ENCODE results near the gene SVEP1. TPM values are rescaled to one million over a fixed set of nuclear protein-coding genes. Genes with fewer than 3 reads are reported as not detected.

SVEP1 gene
- total RNA-seq, 4 donors from 2014 or later: 41.9 to 71.6 (median 60.6) TPM

DNA sequence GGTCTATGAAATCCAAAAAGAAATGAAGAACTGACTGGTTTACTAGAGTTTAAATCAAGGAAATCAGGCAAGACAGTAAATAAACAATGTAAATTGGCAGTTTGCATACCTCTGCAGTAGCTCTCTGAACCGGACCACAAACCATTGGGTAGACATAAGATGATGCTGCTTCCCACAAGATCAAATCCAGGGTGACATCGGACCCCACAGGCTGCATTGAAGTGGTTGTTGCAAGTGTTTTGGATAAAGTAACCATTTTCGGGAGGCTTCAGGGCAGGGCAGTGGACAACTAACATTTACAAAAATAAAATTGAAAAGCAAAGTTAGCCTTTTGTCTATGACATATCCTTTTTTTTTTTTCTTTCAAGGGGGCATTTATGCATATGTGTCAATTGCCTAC lies 66.7 kb downstream of the SVEP1 start:
- Histone ChIP-seq H3K9me3 (no peaks in the 10 kb centered on the region), H3K4me3 (no peak overlapping the region), H3K27ac (replicated peaks in 1 of 4) (no peak overlapping the region), H3K4me1 (no peaks in the 10 kb centered on the region), H3K27me3 (no peaks in the 10 kb centered on the region), H3K36me3 (peaks cover 0 to 17% (median 4%) of the 10 kb centered on the region in 4 donors)
- intact Hi-C loops (cut with DNase I): no loop called here
- TF ChIP-seq, protein P1, sequence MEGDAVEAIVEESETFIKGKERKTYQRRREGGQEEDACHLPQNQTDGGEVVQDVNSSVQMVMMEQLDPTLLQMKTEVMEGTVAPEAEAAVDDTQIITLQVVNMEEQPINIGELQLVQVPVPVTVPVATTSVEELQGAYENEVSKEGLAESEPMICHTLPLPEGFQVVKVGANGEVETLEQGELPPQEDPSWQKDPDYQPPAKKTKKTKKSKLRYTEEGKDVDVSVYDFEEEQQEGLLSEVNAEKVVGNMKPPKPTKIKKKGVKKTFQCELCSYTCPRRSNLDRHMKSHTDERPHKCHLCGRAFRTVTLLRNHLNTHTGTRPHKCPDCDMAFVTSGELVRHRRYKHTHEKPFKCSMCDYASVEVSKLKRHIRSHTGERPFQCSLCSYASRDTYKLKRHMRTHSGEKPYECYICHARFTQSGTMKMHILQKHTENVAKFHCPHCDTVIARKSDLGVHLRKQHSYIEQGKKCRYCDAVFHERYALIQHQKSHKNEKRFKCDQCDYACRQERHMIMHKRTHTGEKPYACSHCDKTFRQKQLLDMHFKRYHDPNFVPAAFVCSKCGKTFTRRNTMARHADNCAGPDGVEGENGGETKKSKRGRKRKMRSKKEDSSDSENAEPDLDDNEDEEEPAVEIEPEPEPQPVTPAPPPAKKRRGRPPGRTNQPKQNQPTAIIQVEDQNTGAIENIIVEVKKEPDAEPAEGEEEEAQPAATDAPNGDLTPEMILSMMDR (IDR thresholded peaks at IDR 0.05): no peak
- TF ChIP-seq EP300 (IDR thresholded peaks at IDR 0.05) (no peak), POLR2AphosphoS5 (IDR thresholded peaks at IDR 0.05) (no peak), POLR2A (IDR thresholded peaks at IDR 0.05; ENCODE audit: low read depth) (no peak)
- DNase-seq (ENCODE audit: extremely low spot score): no peak
- WGBS: 84% methylated on average over 3 of the region's 3 CpGs

DNA sequence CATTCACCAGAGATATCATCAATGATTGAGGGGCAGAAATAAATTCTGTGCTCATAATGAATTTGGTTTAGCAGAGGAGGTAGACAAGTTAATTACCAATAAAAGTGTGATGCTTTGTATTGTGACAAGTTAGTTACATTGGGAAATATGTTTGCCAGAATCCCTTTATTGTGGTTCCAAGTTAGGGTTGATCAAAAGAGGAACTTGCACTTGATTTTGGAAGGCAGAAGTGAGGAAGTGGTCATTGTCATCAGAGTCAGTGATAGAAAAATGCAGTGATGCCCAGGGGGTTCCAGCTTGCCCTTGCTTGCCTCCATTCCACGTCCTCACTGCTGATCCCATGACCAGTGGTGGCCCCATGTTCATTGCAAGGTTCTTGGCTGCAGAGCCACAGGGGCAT lies 69.7 kb downstream of the SVEP1 start:
- H3K27me3 ChIP-seq: no peaks in the 10 kb centered on the region
- H3K27ac ChIP-seq (replicated peaks in 1 of 4): no peak overlapping the region
- TF ChIP-seq POLR2AphosphoS5 (IDR thresholded peaks at IDR 0.05): no peak
- TF ChIP-seq, protein P1 (IDR thresholded peaks at IDR 0.05): no peak
- no peak for TF ChIP-seq POLR2A (IDR thresholded peaks at IDR 0.05; ENCODE audit: low read depth)
- no peak overlapping the region for H3K4me3 ChIP-seq
- intact Hi-C loops (cut with DNase I): no loop called here
- no peaks in the 10 kb centered on the region for H3K4me1 ChIP-seq
- 71% methylated on average over 1 of the region's 1 CpG for WGBS
- H3K36me3 ChIP-seq: peaks cover 0 to 17% (median 4%) of the 10 kb centered on the region in 4 donors
- no peak for DNase-seq (ENCODE audit: extremely low spot score)
- H3K9me3 ChIP-seq: no peaks in the 10 kb centered on the region

DNA sequence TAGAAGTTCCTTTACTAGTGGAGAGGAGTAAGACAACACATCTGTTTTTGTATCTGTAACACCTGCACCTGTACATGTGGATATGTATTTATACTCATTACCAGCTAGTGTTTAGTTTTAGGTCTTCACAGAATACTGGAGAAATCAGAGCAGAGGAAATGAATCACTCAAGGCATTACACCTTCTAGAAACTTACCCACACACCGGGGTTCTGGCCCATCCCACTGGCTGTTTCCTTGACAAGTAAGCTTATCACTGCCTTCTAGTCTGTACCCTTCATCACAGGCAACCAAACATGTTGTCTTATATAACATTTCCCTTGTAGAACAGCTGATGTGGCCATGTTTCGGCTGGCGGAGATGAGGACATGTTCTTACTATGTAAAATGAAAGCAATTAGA lies 76.7 kb downstream of the SVEP1 start:
- H3K9me3 ChIP-seq: no peaks in the 10 kb centered on the region
- no peak overlapping the region for H3K4me3 ChIP-seq
- peaks cover 0 to 13% (median 0%) of the 10 kb centered on the region in 4 donors for H3K36me3 ChIP-seq
- no peaks in the 10 kb centered on the region for H3K4me1 ChIP-seq
- H3K27ac ChIP-seq (replicated peaks in 1 of 4): no peak overlapping the region
- 94% methylated on average over 3 of the region's 3 CpGs for WGBS
- intact Hi-C loops (cut with DNase I): no loop called here
- TF ChIP-seq EP300 (IDR thresholded peaks at IDR 0.05) (no peak), POLR2AphosphoS5 (IDR thresholded peaks at IDR 0.05) (no peak), POLR2A (IDR thresholded peaks at IDR 0.05; ENCODE audit: low read depth) (no peak)
- TF ChIP-seq, protein P1 (IDR thresholded peaks at IDR 0.05): no peak
- DNase-seq (ENCODE audit: extremely low spot score): no peak
- H3K27me3 ChIP-seq: no peaks in the 10 kb centered on the region

DNA sequence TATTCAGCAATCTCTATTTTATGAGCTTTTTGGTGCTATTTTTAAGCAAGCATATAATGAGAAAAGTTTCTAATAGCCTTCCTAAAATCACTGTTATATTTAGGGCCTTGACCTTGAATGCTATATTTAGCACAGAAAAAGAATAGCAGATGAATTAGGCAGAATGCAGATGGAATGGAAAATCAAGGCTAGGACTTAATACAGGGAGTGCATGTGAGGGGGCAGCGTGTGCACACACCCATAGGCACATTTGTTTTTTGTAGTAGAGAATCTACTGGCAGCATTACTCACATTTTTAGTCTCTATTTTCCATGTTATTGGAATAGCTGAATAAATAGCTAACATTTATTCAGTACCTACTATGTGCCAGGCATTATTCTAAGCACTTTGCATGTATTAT lies 79.9 kb downstream of the SVEP1 start:
- intact Hi-C loops (cut with DNase I): no loop called here
- DNase-seq (ENCODE audit: extremely low spot score): no peak
- 78% methylated on average over 1 of the region's 1 CpG for WGBS
- H3K27ac ChIP-seq (replicated peaks in 1 of 4): no peak overlapping the region
- H3K4me1 ChIP-seq: no peaks in the 10 kb centered on the region
- no peak for TF ChIP-seq EP300 (IDR thresholded peaks at IDR 0.05)
- TF ChIP-seq POLR2A (IDR thresholded peaks at IDR 0.05; ENCODE audit: low read depth): no peak
- TF ChIP-seq, protein P1 (IDR thresholded peaks at IDR 0.05): no peak
- no peak for TF ChIP-seq POLR2AphosphoS5 (IDR thresholded peaks at IDR 0.05)
- H3K4me3 ChIP-seq: no peak overlapping the region
- H3K36me3 ChIP-seq: peaks cover 0 to 28% (median 0%) of the 10 kb centered on the region in 4 donors
- H3K27me3 ChIP-seq: no peaks in the 10 kb centered on the region
- H3K9me3 ChIP-seq: no peaks in the 10 kb centered on the region

DNA sequence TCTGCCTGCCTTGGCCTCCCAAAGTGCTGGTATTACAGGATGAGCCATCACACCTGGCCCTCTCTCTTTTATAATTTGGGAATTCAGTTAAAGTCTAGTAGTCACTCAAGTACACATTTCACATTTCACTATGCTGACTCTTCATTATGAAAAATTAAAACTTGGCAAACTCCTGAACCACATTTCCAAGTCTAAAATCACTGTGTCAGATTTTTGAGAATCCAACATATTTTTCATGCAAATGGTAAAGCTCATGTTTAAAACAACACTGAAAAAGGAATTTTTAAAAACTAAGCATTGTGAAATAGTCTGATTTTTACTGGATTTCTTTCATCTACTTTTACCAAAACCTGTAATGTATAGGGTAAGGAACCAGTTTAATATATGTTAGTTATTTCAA lies 92.3 kb downstream of the SVEP1 start:
- Histone ChIP-seq H3K27me3 (no peaks in the 10 kb centered on the region), H3K4me1 (peaks cover 0 to 12% (median 4%) of the 10 kb centered on the region in 4 donors), H3K4me3 (no peak overlapping the region), H3K9me3 (no peaks in the 10 kb centered on the region), H3K27ac (replicated peaks in 1 of 4) (no peak overlapping the region), H3K36me3 (peaks cover 0 to 32% (median 0%) of the 10 kb centered on the region in 4 donors)
- no peak for DNase-seq (ENCODE audit: extremely low spot score)
- TF ChIP-seq POLR2A (IDR thresholded peaks at IDR 0.05; ENCODE audit: low read depth) (no peak), EP300 (IDR thresholded peaks at IDR 0.05) (no peak), POLR2AphosphoS5 (IDR thresholded peaks at IDR 0.05) (no peak)
- TF ChIP-seq, protein P1 (IDR thresholded peaks at IDR 0.05): no peak
- intact Hi-C loops (cut with DNase I): no loop called here
